ENCODE results near the gene LRRIQ4.
A peak's percentile ranks its signal among the peaks of the same experiment; 100 is the strongest.

LRRIQ4 gene

GRCh38 chr3:169812332-169813235 lies at the start of gene LRRIQ4, which contains the start of gene LRRC34:
TSS of gene LRRIQ4 (plus strand) at chr3:169812870. CDS start at chr3:169821922, 9,052 bp downstream.
TSS of gene LRRC34 (minus strand) at chr3:169812904. CDS start at chr3:169812548, 356 bp downstream.
- DNase-seq = peak; percentile 73

- DNase-seq = peak; percentile 63
These were observed 48.3 kb upstream of the LRRIQ4 start for GRCh38 chr3:169764312-169764881.

- peak; percentile 96 for DNase-seq
These were observed 47.6 kb upstream of the LRRIQ4 start, which contains the start of gene TERC for GRCh38 chr3:169764882-169765612. TSS of gene TERC (minus strand) at chr3:169765060.

- DNase-seq = peak; percentile 69
These were observed 43.1 kb upstream of the LRRIQ4 start, which contains the start of gene ACTRT3 for GRCh38 chr3:169769287-169770181. TSS of gene ACTRT3 (minus strand) at chr3:169769561. CDS start at chr3:169769520, 41 bp downstream.

GRCh38 chr3:169771497-169772304 lies 41.0 kb upstream of the LRRIQ4 start:
- peak; percentile 56 for DNase-seq

GRCh38 chr3:169772305-169772896 lies 40.3 kb upstream of the LRRIQ4 start:
- DNase-seq = peak; percentile 72

GRCh38 chr3:169772897-169773816 lies 39.5 kb upstream of the LRRIQ4 start, which contains the start of gene MYNN:
TSS of gene MYNN (plus strand) at chr3:169773396. CDS start at chr3:169774296, 900 bp downstream.
- DNase-seq = peak; percentile 90

- DNase-seq = no peak
These were observed 38.5 kb upstream of the LRRIQ4 start for GRCh38 chr3:169774186-169774585.

- DNase-seq = no peak
These were observed 34.8 kb upstream of the LRRIQ4 start for GRCh38 chr3:169777822-169778221.

- no peak for DNase-seq
These were observed 31.9 kb upstream of the LRRIQ4 start for GRCh38 chr3:169780742-169781141.

GRCh38 chr3:169781209-169781855 lies 31.3 kb upstream of the LRRIQ4 start:
- no peak for DNase-seq

GRCh38 chr3:169787120-169787519 lies 25.6 kb upstream of the LRRIQ4 start:
- DNase-seq = no peak

GRCh38 chr3:169787791-169788190 lies 24.9 kb upstream of the LRRIQ4 start:
- no peak for DNase-seq

- DNase-seq = no peak
These were observed 22.5 kb upstream of the LRRIQ4 start for GRCh38 chr3:169790219-169790618.

GRCh38 chr3:169790687-169791429 lies 21.8 kb upstream of the LRRIQ4 start:
- DNase-seq = no peak

GRCh38 chr3:169792359-169792758 lies 20.3 kb upstream of the LRRIQ4 start:
- DNase-seq = no peak

GRCh38 chr3:169804681-169805080 lies 8.0 kb upstream of the LRRIQ4 start:
- DNase-seq = no peak

GRCh38 chr3:169809230-169809795 lies 3.4 kb upstream of the LRRIQ4 start:
- no peak for DNase-seq

Measured in CD4-positive, alpha-beta T cell treated with Interleukin-15 for 1 hour (primary cell).